HCT116 (cell line): Measurements from ENCODE around the gene SVBP. TPM values are rescaled to one million over a fixed set of nuclear protein-coding genes. Genes with fewer than 3 reads are reported as not detected.

ENCODE experiments used
- ATAC-seq: fragments of 200-7000 bp; cut with Tn5 transposase; 2 replicates; pipeline ENCODE4 v1.9.1; 2020; ENCODE audit warnings: mild to moderate bottlenecking, moderate library complexity
- BruUV-seq: library from RNA; stranded (reverse); fragments of 400-500 nt; replicated peaks from 2 replicates; lab custom pipeline; 2021; lab: Mats Ljungman, UMichigan
- CTCF ChIA-PET: fragments of 300-600 bp; sonication (Branson Sonifier 250); formaldehyde crosslinking; loops from one replicate; lab custom pipeline; 2021; ENCODE audit warnings: antibody characterized with exemption; lab: Charles Lee
- POLR2A ChIA-PET: fragments of 300-600, 350-600 bp; sonication (Branson Sonifier 250); formaldehyde crosslinking; loops from one replicate; lab custom pipeline; 2021; ENCODE audit warnings: antibody characterized with exemption; lab: Charles Lee
- RAD21 ChIA-PET, 2 experiments: fragments of 300-600 bp; sonication (Branson Sonifier 250); formaldehyde crosslinking; loops; one replicate each; lab custom pipeline; 2023; ENCODE audit warnings: low total read pairs in 2 of 2; ENCODE audit not compliant: uncharacterized antibody in 2 of 2, unreplicated experiment in 2 of 2, low non-redundant PET in 1 of 2; lab: Charles Lee
- DNase-seq: peaks from one replicate; pipeline ENCODE4 v3.0.0-alpha.2; 2010; ENCODE audit warnings: low read depth, low spot score
- H2AFZ ChIP-seq: fragments of 200-600 bp; shearing (Covaris generic), sonication (generic); 2 replicates; pipeline ENCODE4 v1.6.1; 2017; ENCODE audit warnings: low read depth, mixed run types, mixed read lengths, antibody characterized with exemption, low read length; ENCODE audit not compliant: poor library complexity, severe bottlenecking
- H3K27ac ChIP-seq: 2 replicates; pipeline ENCODE4 v1.5.1; 2012; ENCODE audit warnings: low read depth, low read length
- H3K27me3 ChIP-seq: fragments of 200-600 bp; sonication (generic); 2 replicates; pipeline ENCODE4 v1.6.1; 2016; ENCODE audit warnings: mixed run types, low read length, mixed read lengths; ENCODE audit not compliant: insufficient read depth
- H3K36me3 ChIP-seq, 2 experiments: fragments of 200-500 bp in 1 of 2; fragments of 200-600 bp in 1 of 2; sonication (Bioruptor generic) in 1 of 2; sonication (generic) in 1 of 2; 2 replicates each; pipeline versions ENCODE4 v1.5.1 to v1.6.1; 2014 to 2016; ENCODE audit warnings: low read length in 2 of 2, inconsistent platforms in 1 of 2, mixed read lengths in 1 of 2, mixed run types in 1 of 2; ENCODE audit not compliant: insufficient read depth in 2 of 2, control insufficient read depth in 1 of 2
- H3K4me1 ChIP-seq, 2 experiments: fragments of 200-600 bp in 1 of 2; sonication (generic) in 1 of 2; 2 replicates each; pipeline versions ENCODE4 v1.5.1 to v1.6.1; 2012 to 2017; ENCODE audit warnings: low read length in 2 of 2, inconsistent platforms in 1 of 2, mild to moderate bottlenecking in 1 of 2, mixed read lengths in 1 of 2, mixed run types in 1 of 2, moderate library complexity in 1 of 2; ENCODE audit not compliant: insufficient read depth in 2 of 2, control insufficient read depth in 1 of 2
- H3K4me2 ChIP-seq: fragments of 200-600 bp; sonication (generic); 2 replicates; pipeline ENCODE4 v1.6.1; 2017; ENCODE audit warnings: mixed run types, low read length, mixed read lengths
- H3K4me3 ChIP-seq, 2 experiments: fragments of 200-600 bp in 1 of 2; sonication (generic) in 1 of 2; replicated peaks in 1 of 2; 2 replicates each; pipeline ENCODE4 v1.5.1; 2011 to 2016; ENCODE audit warnings: low read length in 2 of 2, control low read depth in 1 of 2, low read depth in 1 of 2, mild to moderate bottlenecking in 1 of 2, mixed read lengths in 1 of 2, mixed run types in 1 of 2
- H3K79me2 ChIP-seq: fragments of 200-600 bp; sonication (generic); 2 replicates; pipeline ENCODE4 v1.6.1; 2017; ENCODE audit warnings: mild to moderate bottlenecking, mixed run types, low read length, moderate library complexity, mixed read lengths; ENCODE audit not compliant: insufficient read depth
- H3K9ac ChIP-seq: fragments of 200-600 bp; sonication (generic); 2 replicates; pipeline ENCODE4 v1.6.1; 2016; ENCODE audit warnings: low read length, mixed read lengths
- H3K9me2 ChIP-seq: fragments of 200-600 bp; sonication (generic), shearing (Covaris generic); 2 replicates; pipeline ENCODE4 v1.6.1; 2017; ENCODE audit warnings: mixed run types, mild to moderate bottlenecking, moderate library complexity; ENCODE audit not compliant: insufficient read depth
- H3K9me3 ChIP-seq, 2 experiments: fragments of 200-500 bp in 1 of 2; fragments of 200-600 bp in 1 of 2; sonication (Bioruptor generic) in 1 of 2; sonication (generic) in 1 of 2; 2 replicates each; pipeline ENCODE4 v1.6.1; 2014 to 2017; ENCODE audit warnings: low read length in 2 of 2, mixed read lengths in 2 of 2, inconsistent platforms in 1 of 2, low read depth in 1 of 2, mild to moderate bottlenecking in 1 of 2, mixed run types in 1 of 2, moderate library complexity in 1 of 2; ENCODE audit not compliant: control insufficient read depth in 1 of 2, insufficient read depth in 1 of 2
- H4K20me1 ChIP-seq: fragments of 200-600 bp; sonication (generic), shearing (Covaris generic); 2 replicates; pipeline ENCODE4 v1.6.1; 2017; ENCODE audit warnings: mixed run types, mild to moderate bottlenecking, moderate library complexity; ENCODE audit not compliant: insufficient read depth
- ATF3 ChIP-seq: IDR thresholded peaks from 2 replicates; pipeline ENCODE4 v1.6.1; 2012
- CBX3 ChIP-seq: IDR thresholded peaks from 2 replicates; pipeline ENCODE4 v1.6.1; 2012; ENCODE audit warnings: low read depth
- CTCF ChIP-seq, 3 experiments: fragments of 200-600 bp in 1 of 3; sonication (generic) in 1 of 3; IDR thresholded peaks in 2 of 3; conservative IDR thresholded peaks in 1 of 3; 2 replicates each; pipeline ENCODE4 v1.5.1; 2012 to 2017; ENCODE audit warnings: low read depth in 2 of 3, low read length in 2 of 3, antibody characterized with exemption in 1 of 3, borderline replicate concordance in 1 of 3, control low read depth in 1 of 3, mild to moderate bottlenecking in 1 of 3, mixed read lengths in 1 of 3, mixed run types in 1 of 3, moderate library complexity in 1 of 3; ENCODE audit not compliant: insufficient read depth in 1 of 3
- EGR1 ChIP-seq: IDR thresholded peaks from 2 replicates; pipeline ENCODE4 v1.6.1; 2012; ENCODE audit warnings: low read depth
- EZH2 ChIP-seq: fragments of 200-600 bp; sonication (generic); IDR thresholded peaks from 2 replicates; pipeline ENCODE4 v1.6.1; 2017; ENCODE audit warnings: antibody characterized with exemption, mixed run types
- EZH2phosphoT487 ChIP-seq: fragments of 200-600 bp; IDR thresholded peaks from 2 replicates; pipeline ENCODE4 v1.6.1; 2018; ENCODE audit warnings: antibody characterized with exemption, borderline replicate concordance
- FOSL1 ChIP-seq: IDR thresholded peaks from 2 replicates; pipeline ENCODE4 v1.6.1; 2012; ENCODE audit warnings: low read depth
- JUND ChIP-seq: IDR thresholded peaks from 2 replicates; pipeline ENCODE4 v1.6.1; 2012
- POLR2A ChIP-seq: IDR thresholded peaks from 2 replicates; pipeline ENCODE4 v1.7.0; 2011; ENCODE audit warnings: borderline replicate concordance; ENCODE audit not compliant: insufficient read depth, insufficient read length; ENCODE audit errors: extremely low read depth
- SP1 ChIP-seq: IDR thresholded peaks from 2 replicates; pipeline ENCODE4 v1.6.1; 2012; ENCODE audit warnings: low read depth
- SRF ChIP-seq: IDR thresholded peaks from 2 replicates; pipeline ENCODE4 v1.6.1; 2012; ENCODE audit warnings: low read depth
- TCF7L2 ChIP-seq: IDR thresholded peaks from 2 replicates; pipeline ENCODE4 v1.7.0; 2011; ENCODE audit warnings: borderline replicate concordance, inconsistent platforms; ENCODE audit not compliant: insufficient read depth, insufficient read length; ENCODE audit errors: extremely low read depth
- YY1 ChIP-seq: IDR thresholded peaks from 2 replicates; pipeline ENCODE4 v1.6.1; 2011; ENCODE audit warnings: low read length, low read depth, moderate library complexity, mild to moderate bottlenecking; ENCODE audit not compliant: insufficient replicate concordance; ENCODE audit errors: extremely low read depth
- ZFX ChIP-seq: fragments of 450-650 bp; IDR thresholded peaks from 2 replicates; pipeline ENCODE4 v1.6.1; 2017
- ZNF274 ChIP-seq: fragments of 200-500 bp; sonication (Bioruptor generic); IDR thresholded peaks from 2 replicates; pipeline ENCODE4 v1.6.1; 2014; ENCODE audit warnings: mild to moderate bottlenecking, low read depth, low read length, inconsistent platforms
- intact Hi-C: fragments of 100-400 bp; cut with micrococcal nuclease; formaldehyde crosslinking; loops from 2 replicates; pipeline ENCODE4 v1.10.0; 2022
- total RNA-seq: library from RNA; stranded (reverse); gene quantifications from one replicate; pipeline ENCODE4 v1.2.1, GENCODE V29; 2021; ENCODE audit not compliant: unreplicated experiment
- TF ChIP-seq, protein P1 (sequence below): IDR thresholded peaks from 2 replicates; pipeline ENCODE4 v1.6.1; 2012
- TF ChIP-seq, protein P2 (sequence below): IDR thresholded peaks from 2 replicates; pipeline ENCODE4 v1.6.1; 2012; ENCODE audit warnings: low read depth

SVBP gene
- total RNA-seq, 1 experiment from 2014 or later: 14.4 TPM

GRCh38 chr1:42806593-42806992, 10.6 kb downstream of the SVBP start:
- H4K20me1 ChIP-seq: no peaks in the 10 kb centered on the region
- no peak for DNase-seq
- H3K79me2 ChIP-seq: no peaks in the 10 kb centered on the region
- no peak overlapping the region for H2AFZ ChIP-seq
- H3K4me2 ChIP-seq: no peak overlapping the region
- H3K27ac ChIP-seq: no peak overlapping the region
- intact Hi-C loops: no loop called here
- no peak for ATAC-seq
- RAD21 ChIA-PET: no interaction called here
- no peaks in the 10 kb centered on the region for H3K36me3 ChIP-seq
- BruUV-seq: no TSS peak
- no peaks in the 10 kb centered on the region for H3K4me1 ChIP-seq
- H3K9me3 ChIP-seq: no peaks in the 10 kb centered on the region
- H3K4me3 ChIP-seq: no peak overlapping the region
- no peak overlapping the region for H3K9ac ChIP-seq
- TF ChIP-seq SP1 (no peak), EGR1 (no peak), JUND (no peak), EZH2phosphoT487 (no peak), CTCF (IDR thresholded peaks at IDR 0.05 in 2 of 3, conservative IDR thresholded peaks at IDR 0.05 in 1 of 3; ENCODE audit: borderline replicate concordance in 1 of 3, insufficient read depth in 1 of 3, low read depth in 2 of 3, low read length in 2 of 3) (no peak), ZFX (no peak), TCF7L2 (no peak), CBX3 (no peak), SRF (no peak), POLR2A (no peak), FOSL1 (no peak), ATF3 (no peak), YY1 (no peak), ZNF274 (no peak), EZH2 (no peak)
- TF ChIP-seq, protein P1, sequence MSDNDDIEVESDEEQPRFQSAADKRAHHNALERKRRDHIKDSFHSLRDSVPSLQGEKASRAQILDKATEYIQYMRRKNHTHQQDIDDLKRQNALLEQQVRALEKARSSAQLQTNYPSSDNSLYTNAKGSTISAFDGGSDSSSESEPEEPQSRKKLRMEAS: no peak
- TF ChIP-seq, protein P2, sequence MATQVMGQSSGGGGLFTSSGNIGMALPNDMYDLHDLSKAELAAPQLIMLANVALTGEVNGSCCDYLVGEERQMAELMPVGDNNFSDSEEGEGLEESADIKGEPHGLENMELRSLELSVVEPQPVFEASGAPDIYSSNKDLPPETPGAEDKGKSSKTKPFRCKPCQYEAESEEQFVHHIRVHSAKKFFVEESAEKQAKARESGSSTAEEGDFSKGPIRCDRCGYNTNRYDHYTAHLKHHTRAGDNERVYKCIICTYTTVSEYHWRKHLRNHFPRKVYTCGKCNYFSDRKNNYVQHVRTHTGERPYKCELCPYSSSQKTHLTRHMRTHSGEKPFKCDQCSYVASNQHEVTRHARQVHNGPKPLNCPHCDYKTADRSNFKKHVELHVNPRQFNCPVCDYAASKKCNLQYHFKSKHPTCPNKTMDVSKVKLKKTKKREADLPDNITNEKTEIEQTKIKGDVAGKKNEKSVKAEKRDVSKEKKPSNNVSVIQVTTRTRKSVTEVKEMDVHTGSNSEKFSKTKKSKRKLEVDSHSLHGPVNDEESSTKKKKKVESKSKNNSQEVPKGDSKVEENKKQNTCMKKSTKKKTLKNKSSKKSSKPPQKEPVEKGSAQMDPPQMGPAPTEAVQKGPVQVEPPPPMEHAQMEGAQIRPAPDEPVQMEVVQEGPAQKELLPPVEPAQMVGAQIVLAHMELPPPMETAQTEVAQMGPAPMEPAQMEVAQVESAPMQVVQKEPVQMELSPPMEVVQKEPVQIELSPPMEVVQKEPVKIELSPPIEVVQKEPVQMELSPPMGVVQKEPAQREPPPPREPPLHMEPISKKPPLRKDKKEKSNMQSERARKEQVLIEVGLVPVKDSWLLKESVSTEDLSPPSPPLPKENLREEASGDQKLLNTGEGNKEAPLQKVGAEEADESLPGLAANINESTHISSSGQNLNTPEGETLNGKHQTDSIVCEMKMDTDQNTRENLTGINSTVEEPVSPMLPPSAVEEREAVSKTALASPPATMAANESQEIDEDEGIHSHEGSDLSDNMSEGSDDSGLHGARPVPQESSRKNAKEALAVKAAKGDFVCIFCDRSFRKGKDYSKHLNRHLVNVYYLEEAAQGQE: no peak
- H3K9me2 ChIP-seq: no peaks in the 10 kb centered on the region
- no peaks in the 10 kb centered on the region for H3K27me3 ChIP-seq
- POLR2A ChIA-PET: interaction anchor here (2.5 kb wide), 1 partner anchor 10 kb away, joined by 14 read pairs; the partner anchor contains the start of genes ERMAP and SVBP
- CTCF ChIA-PET: no interaction called here
